GM23338 (cell line): ENCODE data around the gene CLEC18B. TPM values are rescaled to one million over a fixed set of nuclear protein-coding genes. Genes with fewer than 3 reads are reported as not detected.

Experiments
- ATAC-seq: fragments of 200-7000 bp; cut with Tn5 transposase; 3 replicates; pipeline ENCODE4 v1.9.1; 2020
- DNase-seq: peaks from one replicate; pipeline ENCODE4 v3.0.0-alpha.2; 2015; ENCODE audit warnings: low spot score
- H2AFZ ChIP-seq: fragments of 200-600 bp; sonication (generic); 2 replicates; pipeline ENCODE4 v1.8.0; 2016; ENCODE audit warnings: antibody characterized with exemption, mild to moderate bottlenecking, moderate library complexity
- H3F3A ChIP-seq: fragments of 200-600 bp; sonication (generic); replicated peaks from 2 replicates; pipeline ENCODE4 v1.8.0; 2017; ENCODE audit warnings: antibody characterized with exemption, mixed run types, low read depth
- H3K27ac ChIP-seq: fragments of 200-600 bp; sonication (generic); 2 replicates; pipeline ENCODE4 v1.6.1; 2016; ENCODE audit warnings: low read depth
- H3K27me3 ChIP-seq: fragments of 200-600 bp; sonication (generic); 2 replicates; pipeline ENCODE4 v1.8.0; 2016; ENCODE audit warnings: mild to moderate bottlenecking, mixed run types, moderate library complexity; ENCODE audit not compliant: insufficient read depth
- H3K36me3 ChIP-seq: fragments of 200-600 bp; sonication (generic); 2 replicates; pipeline ENCODE4 v1.8.0; 2016; ENCODE audit warnings: mild to moderate bottlenecking; ENCODE audit not compliant: insufficient read depth
- H3K4me1 ChIP-seq: fragments of 200-600 bp; sonication (generic); 2 replicates; pipeline ENCODE4 v1.8.0; 2016; ENCODE audit warnings: mild to moderate bottlenecking, moderate library complexity; ENCODE audit not compliant: insufficient read depth
- H3K4me2 ChIP-seq: fragments of 200-600 bp; sonication (generic); 2 replicates; pipeline ENCODE4 v1.7.1; 2017; ENCODE audit warnings: mixed run types
- H3K4me3 ChIP-seq: fragments of 200-600 bp; sonication (generic); 2 replicates; pipeline ENCODE4 v1.6.1; 2016; ENCODE audit warnings: mixed run types
- H3K79me2 ChIP-seq: fragments of 200-600 bp; sonication (generic); replicated peaks from 2 replicates; pipeline ENCODE4 v1.8.0; 2017; ENCODE audit warnings: mild to moderate bottlenecking; ENCODE audit not compliant: insufficient read depth
- H3K9me2 ChIP-seq: fragments of 200-600 bp; sonication (generic); 2 replicates; pipeline ENCODE4 v1.8.0; 2017; ENCODE audit not compliant: insufficient read depth
- H4K20me1 ChIP-seq: fragments of 200-600 bp; sonication (generic); replicated peaks from 2 replicates; pipeline ENCODE4 v1.8.0; 2017; ENCODE audit warnings: mild to moderate bottlenecking; ENCODE audit not compliant: insufficient read depth
- H3K27ac Mint-ChIP-seq: 2 replicates; pipeline ENCODE4 v1.8.0; 2020; ENCODE audit warnings: inconsistent platforms, mild to moderate bottlenecking, moderate library complexity, mixed read lengths
- H3K27me3 Mint-ChIP-seq: 3 replicates; pipeline ENCODE4 v1.8.0; 2022; ENCODE audit warnings: low read depth, mild to moderate bottlenecking, moderate library complexity, mixed read lengths, inconsistent platforms; ENCODE audit not compliant: insufficient read depth, poor library complexity
- H3K36me3 Mint-ChIP-seq: 3 replicates; pipeline ENCODE4 v1.8.0; 2021; ENCODE audit warnings: low read depth, mild to moderate bottlenecking, inconsistent platforms, moderate library complexity, mixed read lengths
- H3K4me1 Mint-ChIP-seq: 3 replicates; pipeline ENCODE4 v1.8.0; 2020; ENCODE audit warnings: mild to moderate bottlenecking, inconsistent platforms, mixed read lengths
- H3K4me3 Mint-ChIP-seq: 3 replicates; pipeline ENCODE4 v1.8.0; 2021; ENCODE audit warnings: moderate library complexity, mild to moderate bottlenecking, inconsistent platforms, mixed read lengths
- H3K9me3 Mint-ChIP-seq: 3 replicates; pipeline ENCODE4 v1.8.0; 2020; ENCODE audit warnings: moderate library complexity, mild to moderate bottlenecking, inconsistent platforms, mixed read lengths
- CREB1 ChIP-seq: fragments of 250-450 bp; sonication (Bioruptor Pico); IDR thresholded peaks from 2 replicates; pipeline ENCODE4 v1.5.0; 2020; ENCODE audit warnings: low read depth, mild to moderate bottlenecking, moderate library complexity
- ETS1 ChIP-seq: IDR thresholded peaks from 2 replicates; pipeline ENCODE4 v1.6.1; 2016; ENCODE audit warnings: antibody characterized with exemption
- EZH2 ChIP-seq: fragments of 200-600 bp; sonication (generic); IDR thresholded peaks from one replicate; pipeline ENCODE4 v1.8.0; 2017; ENCODE audit warnings: antibody characterized with exemption, mild to moderate bottlenecking, low read depth; ENCODE audit not compliant: unreplicated experiment
- JUNB ChIP-seq: IDR thresholded peaks from one replicate; pipeline ENCODE4 v1.6.1; 2016; ENCODE audit warnings: antibody characterized with exemption; ENCODE audit not compliant: unreplicated experiment
- NANOG ChIP-seq: IDR thresholded peaks from 2 replicates; pipeline ENCODE4 v1.6.1; 2016; ENCODE audit warnings: antibody characterized with exemption, borderline replicate concordance
- POLR2AphosphoS5 ChIP-seq: IDR thresholded peaks from 2 replicates; pipeline ENCODE4 v1.6.1; 2016; ENCODE audit warnings: antibody characterized with exemption, low read depth
- STAT1 ChIP-seq: IDR thresholded peaks from one replicate; pipeline ENCODE4 v1.6.1; 2016; ENCODE audit warnings: antibody characterized with exemption; ENCODE audit not compliant: unreplicated experiment
- ZNF331 ChIP-seq: fragments of 250-450 bp; sonication (Bioruptor Pico); IDR thresholded peaks from 2 replicates; pipeline ENCODE4 v1.5.0; 2020; ENCODE audit warnings: low read depth, mild to moderate bottlenecking, moderate library complexity
- ZNF462 ChIP-seq: fragments of 250-450 bp; sonication (Bioruptor Pico); IDR thresholded peaks from 2 replicates; pipeline ENCODE4 v1.5.0; 2020; ENCODE audit warnings: mild to moderate bottlenecking, moderate library complexity
- polyA plus RNA-seq: library from polyadenylated mRNA; unstranded; fragments of >200 nt; fragmentation: Nextera tagmentation; extraction: Ambion mirVana; gene quantifications from 2 replicates; pipeline ENCODE4 v1.2.1, GENCODE V29; 2016
- total RNA-seq: library from RNA; depleted of rRNA; stranded (reverse); fragments of >200 nt; shearing (Covaris generic); gene quantifications from 2 replicates; pipeline ENCODE4 v1.2.3, GENCODE V29; 2014

The CLEC18B gene
- total and polyA plus RNA-seq, 2 experiments from 2014 or later: 0.23 TPM; not detected in 1

GRCh38 chr16:74438492-74438979 lies 17.3 kb upstream of the CLEC18B start (continued):
- no peak for TF ChIP-seq ZNF462 (CRISPR knock-in tag)
- no peak for TF ChIP-seq JUNB
- no peak for TF ChIP-seq ZNF331 (CRISPR knock-in tag)
- no peak for TF ChIP-seq POLR2AphosphoS5

- H2AFZ ChIP-seq: no peak overlapping the region; the same call in 1 of the 2 replicates
- H3K27me3 ChIP-seq: no peaks in the 10 kb centered on the region
- H3K4me2 ChIP-seq: no peak overlapping the region
- Mint-ChIP-seq H3K9me3 (peaks cover 10% of the 10 kb centered on the region; the same call in 2 of the 3 replicates), H3K27me3 (peaks cover 6% of the 10 kb centered on the region), H3K27ac (peak overlapping the region; percentile 75), H3K4me3 (no peak overlapping the region), H3K4me1 (peaks cover 5% of the 10 kb centered on the region; the same call in 1 of the 3 replicates), H3K36me3 (peaks cover 7% of the 10 kb centered on the region; the same call in 2 of the 3 replicates)
- DNase-seq: no peak
- no peaks in the 10 kb centered on the region for H3K9me2 ChIP-seq
- H3K4me3 ChIP-seq: no peak overlapping the region
- ATAC-seq: no peak
- no peaks in the 10 kb centered on the region for H3K79me2 ChIP-seq
- H3F3A ChIP-seq: no peaks in the 10 kb centered on the region
- H3K27ac ChIP-seq: no peak overlapping the region
- H4K20me1 ChIP-seq: no peaks in the 10 kb centered on the region
- no peaks in the 10 kb centered on the region for H3K4me1 ChIP-seq
- H3K36me3 ChIP-seq: no peaks in the 10 kb centered on the region
- TF ChIP-seq CREB1 (CRISPR knock-in tag) (no peak), ZNF462 (CRISPR knock-in tag) (no peak), NANOG (no peak), STAT1 (no peak), EZH2 (no peak), JUNB (no peak), ETS1 (no peak)
Measured at GRCh38 chr16:74431516-74431915, 10.2 kb upstream of the CLEC18B start.
